Kidney glomerular epithelial cell (primary cell): ENCODE measurements around the gene TMEM9.

Experiments
- DNase-seq: peaks from one replicate; lab custom pipeline; 2025; lab: John Stamatoyannopoulos, UW

Gene TMEM9

GRCh38 chr1:201154389-201155165 lies at the start of gene TMEM9:
Gene TMEM9, minus strand, starts transcription at chr1:201154474. Its CDS starts 551 bp downstream, at chr1:201153923.
- DNase-seq: peak; percentile 92

GRCh38 chr1:201198598-201198997 lies 44.3 kb upstream of the TMEM9 start:
- DNase-seq: no peak

- DNase-seq: no peak
These were observed 39.8 kb upstream of the TMEM9 start for GRCh38 chr1:201194046-201194445.

GRCh38 chr1:201192261-201192788 lies 38.1 kb upstream of the TMEM9 start:
- no peak for DNase-seq

GRCh38 chr1:201191653-201192260 lies 37.5 kb upstream of the TMEM9 start:
- DNase-seq: peak; percentile 88

GRCh38 chr1:201190624-201191051 lies 36.4 kb upstream of the TMEM9 start, which contains the start of gene IGFN1:
Gene IGFN1, plus strand, starts transcription at chr1:201190824. Its CDS starts 2,470 bp downstream, at chr1:201193294.
- DNase-seq: no peak

- no peak for DNase-seq
These were observed 35.7 kb upstream of the TMEM9 start for GRCh38 chr1:201190005-201190404.

- no peak for DNase-seq
These were observed 34.8 kb upstream of the TMEM9 start for GRCh38 chr1:201189085-201189484.

GRCh38 chr1:201186192-201186591 lies 31.9 kb upstream of the TMEM9 start:
- DNase-seq: no peak

- no peak for DNase-seq
These were observed 31.4 kb upstream of the TMEM9 start for GRCh38 chr1:201185527-201186128.

- DNase-seq: no peak
These were observed 30.8 kb upstream of the TMEM9 start for GRCh38 chr1:201185123-201185453.

- peak; percentile 88 for DNase-seq
These were observed 30.2 kb upstream of the TMEM9 start for GRCh38 chr1:201184307-201185122.

- no peak for DNase-seq
These were observed 29.5 kb upstream of the TMEM9 start for GRCh38 chr1:201183753-201184152.

GRCh38 chr1:201183209-201183608 lies 28.9 kb upstream of the TMEM9 start:
- DNase-seq: no peak

- DNase-seq: no peak
These were observed 27.5 kb upstream of the TMEM9 start for GRCh38 chr1:201181726-201182125.

GRCh38 chr1:201181323-201181722 lies 27.0 kb upstream of the TMEM9 start:
- DNase-seq: no peak

GRCh38 chr1:201180901-201181300 lies 26.6 kb upstream of the TMEM9 start:
- no peak for DNase-seq

- no peak for DNase-seq
These were observed 25.9 kb upstream of the TMEM9 start for GRCh38 chr1:201180141-201180540.

GRCh38 chr1:201178718-201179117 lies 24.4 kb upstream of the TMEM9 start:
- DNase-seq: no peak

GRCh38 chr1:201176940-201177339 lies 22.7 kb upstream of the TMEM9 start:
- no peak for DNase-seq

- DNase-seq: no peak
These were observed 21.7 kb upstream of the TMEM9 start for GRCh38 chr1:201175820-201176500.
